Tibial artery (tissue), 4 donors: ENCODE measurements around the gene MRPL10.
A peak's percentile ranks its signal among the peaks of the same experiment; 100 is the strongest.

Source experiments
- DNase-seq, 2 donors: peaks; one replicate each; pipeline ENCODE4 v3.0.0-alpha.2; 2019
- H3K27ac ChIP-seq, 2 donors: fragments of 200-600 bp; sonication (generic) in 1 of 2; 1 replicate in 1 of 2; 2 replicates in 1 of 2; pipeline ENCODE4 v1.5.1; 2018 to 2019; ENCODE audit warnings: mild to moderate bottlenecking in 1 of 2
- H3K27me3 ChIP-seq, 2 donors: fragments of 200-600 bp; sonication (generic) in 1 of 2; one replicate each; pipeline versions ENCODE4 v1.5.1 to v1.6.0; 2016 to 2019
- H3K36me3 ChIP-seq, 3 donors: fragments of 200-600 bp; sonication (generic) in 2 of 3; one replicate each; pipeline ENCODE4 v1.5.1; 2016 to 2019; ENCODE audit warnings: mild to moderate bottlenecking in 2 of 3
- H3K4me1 ChIP-seq, 4 donors: fragments of 200-600 bp; sonication (generic) in 2 of 4; 1 replicate in 3 of 4; 2 replicates in 1 of 4; pipeline ENCODE4 v1.5.1; 2016 to 2019
- H3K4me3 ChIP-seq, 2 donors: fragments of 200-600 bp; sonication (generic) in 1 of 2; 1 replicate in 1 of 2; 2 replicates in 1 of 2; pipeline ENCODE4 v1.5.1; 2018 to 2019; ENCODE audit warnings: mild to moderate bottlenecking in 2 of 2
- H3K9me3 ChIP-seq, 3 donors: fragments of 200-600 bp; sonication (generic) in 1 of 3; one replicate each; pipeline ENCODE4 v1.5.1; 2016 to 2019
- CTCF ChIP-seq, 2 experiments: fragments of 200-600 bp in 1 of 2; fragments of 450-650 bp in 1 of 2; IDR thresholded peaks; one replicate each; pipeline ENCODE4 v1.5.1; 2017 to 2019; ENCODE audit warnings: antibody characterized with exemption in 2 of 2, mild to moderate bottlenecking in 1 of 2, moderate library complexity in 1 of 2
- intact Hi-C: fragments of 100-400 bp; cut with DNase I; formaldehyde crosslinking; loops from one replicate; pipeline ENCODE4 v1.15.0; 2023; ENCODE audit warnings: low total_unique reads

Gene MRPL10

GRCh38 chr17:47845716-47846075 lies 14.4 kb upstream of the MRPL10 start:
- intact Hi-C loops, result no loop called here
- no peak overlapping the region for H3K27ac ChIP-seq
- no peak for TF ChIP-seq CTCF (IDR thresholded peaks at IDR 0.05)
- no peak for DNase-seq
- no peaks in the 10 kb centered on the region for H3K9me3 ChIP-seq
- H3K4me3 ChIP-seq, result no peak overlapping the region
- no peaks in the 10 kb centered on the region for H3K36me3 ChIP-seq
- peaks cover 0 to 38% (median 11%) of the 10 kb centered on the region in 4 donors for H3K4me1 ChIP-seq
- H3K27me3 ChIP-seq, result peaks cover 0 to 64% of the 10 kb centered on the region in 2 donors

- intact Hi-C loops, result loop anchor here (5.0 kb wide), 2 partner anchors 102 to 127 kb away; partner anchors contain the start of gene CDK5RAP3
- H3K27me3 ChIP-seq, result peaks cover 0 to 58% of the 10 kb centered on the region in 2 donors
- H3K36me3 ChIP-seq, result no peaks in the 10 kb centered on the region
- no peak for DNase-seq
- peak in 1 of 2 experiments; percentile 14 for TF ChIP-seq CTCF (IDR thresholded peaks at IDR 0.05)
- H3K4me3 ChIP-seq, result no peak overlapping the region
- no peaks in the 10 kb centered on the region for H3K9me3 ChIP-seq
- H3K4me1 ChIP-seq, result peaks cover 0 to 41% (median 16%) of the 10 kb centered on the region in 4 donors
- no peak overlapping the region for H3K27ac ChIP-seq
Measured at GRCh38 chr17:47844814-47845715, 13.7 kb upstream of the MRPL10 start.

- peaks cover 0 to 49% of the 10 kb centered on the region in 2 donors for H3K27me3 ChIP-seq
- intact Hi-C loops, result loop anchor here (5.0 kb wide), 2 partner anchors 103 to 128 kb away; partner anchors contain the start of gene CDK5RAP3
- H3K9me3 ChIP-seq, result no peaks in the 10 kb centered on the region
- no peak for DNase-seq
- no peak overlapping the region for H3K27ac ChIP-seq
- peaks cover 0 to 50% (median 19%) of the 10 kb centered on the region in 4 donors for H3K4me1 ChIP-seq
- no peaks in the 10 kb centered on the region for H3K36me3 ChIP-seq
- no peak for TF ChIP-seq CTCF (IDR thresholded peaks at IDR 0.05)
- H3K4me3 ChIP-seq, result no peak overlapping the region
Measured at GRCh38 chr17:47844227-47844626, 12.9 kb upstream of the MRPL10 start.

GRCh38 chr17:47843391-47843730 lies 12.0 kb upstream of the MRPL10 start:
- Histone ChIP-seq H3K4me3 (no peak overlapping the region), H3K9me3 (no peaks in the 10 kb centered on the region), H3K4me1 (peaks cover 0 to 51% (median 19%) of the 10 kb centered on the region in 4 donors), H3K36me3 (peaks cover 0 to 8% (median 0%) of the 10 kb centered on the region in 3 donors), H3K27ac (no peak overlapping the region), H3K27me3 (peaks cover 0 to 41% of the 10 kb centered on the region in 2 donors)
- intact Hi-C loops, result loop anchor here (5.0 kb wide), 2 partner anchors 104 to 129 kb away; partner anchors contain the start of gene CDK5RAP3
- DNase-seq, result no peak
- no peak for TF ChIP-seq CTCF (IDR thresholded peaks at IDR 0.05)

GRCh38 chr17:47841488-47842291 lies 10.3 kb upstream of the MRPL10 start:
- H3K4me1 ChIP-seq, result peaks cover 0 to 40% (median 14%) of the 10 kb centered on the region in 4 donors
- peak overlapping the region; percentile 60 to 65 for H3K27ac ChIP-seq

More at GRCh38 chr17:47841488-47842291, 10.3 kb upstream of the MRPL10 start:
- DNase-seq, result no peak
- no peak for TF ChIP-seq CTCF (IDR thresholded peaks at IDR 0.05)
- intact Hi-C loops, result loop anchor here (2.0 to 5.0 kb wide), 3 partner anchors 49 to 131 kb away; partner anchors contain the start of gene CDK5RAP3
- H3K36me3 ChIP-seq, result peaks cover 0 to 25% (median 4%) of the 10 kb centered on the region in 3 donors
- H3K4me3 ChIP-seq, result peak overlapping the region; percentile 59 to 77
- no peaks in the 10 kb centered on the region for H3K9me3 ChIP-seq
- peaks cover 0 to 24% of the 10 kb centered on the region in 2 donors for H3K27me3 ChIP-seq
